ENCODE results near the gene DDX25.

DNA sequence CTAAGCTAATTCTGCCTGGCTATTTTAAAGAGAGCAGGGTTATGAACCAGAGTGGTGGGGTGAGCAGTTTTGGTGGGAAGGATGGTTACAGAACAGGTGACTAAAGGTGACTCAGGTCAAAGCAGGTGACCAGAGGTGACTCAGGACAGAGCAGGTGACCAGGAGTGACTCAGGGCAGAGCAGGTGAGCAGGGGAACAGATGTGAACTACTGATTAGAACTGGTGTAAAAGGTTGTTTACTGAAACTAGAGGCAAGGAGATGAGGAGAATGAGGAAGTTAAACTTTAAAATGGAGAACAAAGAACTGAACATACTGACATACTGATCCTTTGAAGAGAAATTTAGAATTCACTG is 32.2 kb upstream of the DDX25 start:
- no peak for TF ChIP-seq TARDBP (IDR thresholded peaks at IDR 0.05)
- no peak for TF ChIP-seq ELF4 (IDR thresholded peaks at IDR 0.05)
- TF ChIP-seq BHLHE40 (IDR thresholded peaks at IDR 0.05; ENCODE audit: borderline replicate concordance) = no peak
- TF ChIP-seq SP1 (IDR thresholded peaks at IDR 0.05) = no peak
- no peak for TF ChIP-seq FOXM1 (IDR thresholded peaks at IDR 0.05; ENCODE audit: borderline replicate concordance)
- no peak for TF ChIP-seq NFRKB (IDR thresholded peaks at IDR 0.05)
- TF ChIP-seq, protein P1, sequence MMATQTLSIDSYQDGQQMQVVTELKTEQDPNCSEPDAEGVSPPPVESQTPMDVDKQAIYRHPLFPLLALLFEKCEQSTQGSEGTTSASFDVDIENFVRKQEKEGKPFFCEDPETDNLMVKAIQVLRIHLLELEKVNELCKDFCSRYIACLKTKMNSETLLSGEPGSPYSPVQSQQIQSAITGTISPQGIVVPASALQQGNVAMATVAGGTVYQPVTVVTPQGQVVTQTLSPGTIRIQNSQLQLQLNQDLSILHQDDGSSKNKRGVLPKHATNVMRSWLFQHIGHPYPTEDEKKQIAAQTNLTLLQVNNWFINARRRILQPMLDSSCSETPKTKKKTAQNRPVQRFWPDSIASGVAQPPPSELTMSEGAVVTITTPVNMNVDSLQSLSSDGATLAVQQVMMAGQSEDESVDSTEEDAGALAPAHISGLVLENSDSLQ (IDR thresholded peaks at IDR 0.05) = no peak
- TF ChIP-seq LEF1 (IDR thresholded peaks at IDR 0.05; ENCODE audit: borderline replicate concordance) = no peak

All from HEK293T (cell line).